CD4-positive, alpha-beta T cell treated with Interferon gamma for 1 hour (primary cell): ENCODE measurements around the gene KLHDC7B.

Source experiments
- DNase-seq: peaks from one replicate; pipeline ENCODE4 v3.0.0-alpha.2; 2020

The KLHDC7B gene

DNA sequence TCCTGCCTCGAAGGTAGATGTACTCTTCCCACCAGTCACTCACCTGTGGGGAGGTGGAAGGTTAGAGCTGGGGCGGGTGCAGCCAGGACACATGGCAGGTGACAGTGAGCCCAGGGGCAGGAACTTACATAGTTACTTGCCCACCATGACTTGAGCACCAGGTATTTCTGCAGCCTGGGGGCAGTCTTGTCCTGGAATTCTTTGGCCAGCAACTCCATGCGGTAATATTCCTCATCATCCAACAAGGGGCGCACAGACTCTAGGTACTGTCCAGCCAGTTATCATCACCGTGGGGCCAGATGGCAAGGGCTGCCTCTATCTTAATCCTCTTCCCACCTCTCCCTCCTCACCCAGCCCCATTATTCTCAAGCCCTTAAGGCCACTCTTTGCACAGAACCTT, 30.4 kb downstream of the KLHDC7B start:
- DNase-seq = no peak

- no peak for DNase-seq
These were observed 31.4 kb downstream of the KLHDC7B start for GRCh38 chr22:50576806-50577696.

DNA sequence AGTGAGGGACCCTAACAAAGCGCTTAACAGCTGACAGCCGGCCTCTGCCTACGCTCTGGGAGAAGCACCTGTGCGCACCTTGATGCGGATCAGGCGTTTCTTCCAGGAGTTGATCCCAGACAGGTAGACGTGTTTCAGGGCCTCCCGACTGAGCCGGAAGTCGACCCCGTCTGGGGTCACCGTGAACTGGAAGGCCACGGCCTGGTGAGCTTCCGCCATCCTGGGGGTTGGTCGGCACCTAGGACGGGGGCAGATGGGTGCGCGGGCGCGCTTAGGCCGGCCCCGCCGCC, 31.9 kb downstream of the KLHDC7B start:
- no peak for DNase-seq

- no peak for DNase-seq
These were observed 32.5 kb downstream of the KLHDC7B start, which contains the start of gene CPT1B for GRCh38 chr22:50577987-50578775. TSS of gene CPT1B (minus strand) at chr22:50578427. CDS start at chr22:50577915, 512 bp downstream.

- no peak for DNase-seq
These were observed 33.1 kb downstream of the KLHDC7B start for GRCh38 chr22:50578776-50579310.

DNA sequence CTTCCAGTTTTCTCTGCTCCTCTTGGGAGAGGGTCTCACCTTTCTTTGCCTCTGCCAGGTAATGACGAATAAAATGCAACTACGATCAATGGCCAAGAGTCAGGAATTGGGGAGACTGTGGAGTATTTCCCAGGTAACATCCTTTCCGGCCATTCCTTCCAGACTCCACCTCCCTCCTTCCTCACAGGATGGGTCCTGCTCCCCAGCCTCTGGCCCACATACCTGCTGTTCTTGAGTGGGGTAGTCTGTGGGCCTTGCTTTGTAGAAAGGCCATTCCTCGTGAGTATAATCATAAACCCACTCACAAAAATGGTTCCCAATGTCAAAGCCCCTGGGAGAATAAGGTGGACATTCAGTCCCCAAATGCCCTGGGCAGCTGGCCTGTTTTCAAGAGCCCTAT, 34.1 kb downstream of the KLHDC7B start:
- no peak for DNase-seq

DNA sequence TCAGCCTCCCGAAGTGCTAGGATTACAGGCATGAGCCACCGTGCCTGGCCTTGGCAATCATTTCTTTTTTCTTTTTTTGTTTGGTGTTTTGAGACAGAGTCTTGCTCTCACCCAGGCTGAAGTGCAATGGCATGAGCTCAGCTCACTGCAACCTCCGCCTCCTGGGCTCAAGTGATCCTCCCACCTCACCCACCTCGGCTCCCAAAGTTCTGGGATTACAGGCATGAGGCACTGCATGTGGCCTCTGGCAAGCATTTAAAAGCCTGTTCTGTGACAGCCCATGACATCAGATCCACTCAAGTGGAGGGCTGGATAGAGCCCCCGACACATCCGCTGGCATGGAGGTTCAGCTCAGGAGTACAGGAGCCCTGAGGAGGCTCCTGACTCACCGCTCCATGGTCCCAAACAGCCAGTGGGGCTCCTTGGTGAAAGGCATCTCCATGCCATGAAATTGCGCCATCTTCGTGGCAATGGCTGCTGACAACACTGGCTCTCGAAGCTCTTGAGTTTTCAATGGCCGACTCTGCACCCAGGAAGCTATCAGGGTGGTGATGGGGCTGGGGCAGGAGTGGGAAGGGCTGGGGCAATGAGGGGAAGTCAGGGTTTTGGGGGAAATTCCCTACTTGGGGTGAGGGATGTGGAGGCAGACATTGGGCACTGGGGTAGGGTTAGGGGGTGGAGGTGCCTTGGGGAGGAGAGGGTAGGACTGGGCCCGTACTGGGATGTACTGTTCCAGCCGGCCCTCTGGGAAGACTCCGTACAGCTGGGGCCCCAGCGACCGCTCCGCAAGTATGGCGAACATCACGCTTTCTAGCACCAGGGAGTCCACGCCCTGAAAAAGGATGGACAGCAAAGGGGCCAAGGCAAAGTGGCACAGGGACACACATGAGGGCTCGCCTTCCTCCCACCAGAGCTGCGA, 35.6 kb downstream of the KLHDC7B start:
- DNase-seq = peak; percentile 20

GRCh38 chr22:50581950-50582492, 36.3 kb downstream of the KLHDC7B start:
- no peak for DNase-seq

DNA sequence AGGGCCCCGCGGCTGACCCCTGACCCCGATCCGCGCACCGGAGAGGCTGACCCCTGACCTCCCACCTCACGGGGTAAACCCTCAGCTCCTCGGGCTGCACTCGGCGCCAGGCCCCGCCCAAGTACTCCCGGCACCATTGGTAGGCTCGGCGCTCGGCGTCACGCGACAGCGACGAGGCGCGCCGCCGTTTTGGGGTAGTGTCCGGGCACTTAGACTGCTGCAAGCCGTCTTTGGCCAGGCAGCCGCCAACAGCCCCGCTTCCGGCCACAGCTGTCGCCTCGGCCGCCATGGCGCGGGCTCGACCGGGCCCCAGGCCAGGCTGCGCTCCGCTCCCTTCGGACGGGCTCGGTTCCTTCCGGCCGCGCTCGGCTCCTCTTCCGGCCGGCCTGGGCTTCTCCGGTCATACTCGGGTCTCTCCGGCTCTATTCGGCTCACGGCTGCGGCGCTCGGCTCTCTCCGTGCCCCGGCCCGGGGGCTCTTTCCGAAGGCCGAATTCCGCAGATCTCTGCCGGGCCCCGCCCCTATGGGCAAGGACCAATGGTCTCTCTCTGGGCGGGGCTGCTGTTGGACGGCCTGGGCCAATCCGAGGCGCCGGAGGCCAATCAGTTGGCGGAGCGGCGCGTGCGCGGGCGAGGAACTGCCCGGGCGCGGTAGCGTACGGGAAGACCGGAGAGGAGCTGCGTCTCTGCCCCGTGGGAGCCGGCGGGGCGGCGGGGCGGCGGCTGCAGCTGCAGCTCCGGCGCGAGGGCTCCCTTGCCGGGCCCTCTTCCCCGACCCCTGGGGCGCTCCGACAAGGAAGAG, 37.0 kb downstream of the KLHDC7B start, which contains the start of gene CHKB:
Gene CHKB (minus strand): TSS at position 357 of the 801 bp plus-strand sequence. CDS start 68 bp downstream, at position 289.
- peak; percentile 97 for DNase-seq

DNA sequence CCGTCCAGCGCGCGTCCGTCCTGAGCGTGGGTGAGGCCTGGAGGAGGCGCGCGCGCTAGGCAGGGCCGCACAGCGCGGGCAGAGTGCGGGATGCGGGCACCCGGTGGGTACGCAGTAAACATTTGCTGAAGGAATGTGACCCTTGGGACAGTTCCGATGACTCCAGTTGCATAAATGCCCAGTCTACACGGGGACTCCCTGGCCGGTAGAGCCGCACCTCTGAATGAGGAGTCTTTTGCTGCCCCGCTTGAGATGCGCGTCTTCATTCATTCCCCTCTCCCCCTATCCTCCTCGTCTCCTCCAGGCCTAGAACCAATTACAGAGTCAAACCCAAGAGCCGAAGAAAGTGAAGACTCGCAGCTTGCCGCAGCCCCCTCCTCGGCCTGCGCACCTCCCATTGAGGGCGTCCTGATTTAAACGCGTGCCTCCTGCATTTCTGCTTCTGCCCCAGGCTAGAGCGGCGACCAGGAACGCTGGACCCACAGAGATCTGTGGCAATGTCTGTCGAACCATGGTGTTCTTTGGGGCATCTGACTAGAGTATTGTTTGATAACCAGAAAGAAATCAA, 37.7 kb downstream of the KLHDC7B start:
- DNase-seq = no peak

DNA sequence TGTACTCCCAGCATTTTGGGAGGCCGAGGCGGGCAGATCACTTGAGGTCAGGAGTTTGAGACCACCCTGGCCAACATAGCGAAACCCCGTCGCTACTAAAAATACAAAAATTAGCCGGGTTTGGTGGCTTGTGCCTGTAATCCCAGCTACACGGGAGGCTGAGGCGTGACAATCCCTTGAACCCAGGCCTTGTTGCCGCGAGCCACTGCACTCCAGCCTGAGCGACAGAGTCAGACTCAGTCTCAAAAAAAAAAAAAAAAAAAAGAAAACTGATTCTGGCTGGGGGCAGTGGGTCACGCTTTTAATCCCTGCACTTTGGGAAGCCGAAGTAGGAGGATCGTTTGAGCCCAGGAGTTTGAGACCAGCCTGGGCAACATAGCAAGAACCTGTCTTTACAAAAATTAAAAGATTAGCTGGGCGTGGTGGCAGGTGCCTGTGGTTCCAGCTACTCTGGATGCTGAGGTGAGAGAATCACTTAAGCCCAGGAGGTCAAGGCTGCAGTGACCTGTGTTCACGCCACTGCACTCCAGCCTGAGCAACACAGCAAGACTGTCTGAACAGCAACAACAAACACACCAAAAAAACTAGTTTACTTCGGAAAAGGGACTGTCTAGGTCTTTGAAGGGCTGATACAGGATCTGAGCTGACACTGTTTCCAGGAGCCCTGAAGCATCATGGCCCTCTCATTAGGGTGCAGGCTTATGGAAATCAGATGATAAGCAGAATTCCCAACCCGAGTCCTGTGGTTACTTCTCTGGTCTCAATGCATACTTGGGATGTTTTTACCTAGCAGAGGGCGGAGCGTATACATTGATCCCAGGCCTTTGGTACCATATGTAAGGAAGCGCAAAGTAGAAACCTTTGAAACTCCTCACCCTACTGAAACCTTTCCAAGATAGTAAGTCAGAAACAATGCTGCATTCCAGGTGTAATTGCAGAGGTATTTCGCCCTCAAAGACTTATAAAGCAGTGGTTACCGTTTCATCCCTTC, 38.7 kb downstream of the KLHDC7B start:
- no peak for DNase-seq

- no peak for DNase-seq
These were observed 39.5 kb downstream of the KLHDC7B start for GRCh38 chr22:50585238-50585637.

DNA sequence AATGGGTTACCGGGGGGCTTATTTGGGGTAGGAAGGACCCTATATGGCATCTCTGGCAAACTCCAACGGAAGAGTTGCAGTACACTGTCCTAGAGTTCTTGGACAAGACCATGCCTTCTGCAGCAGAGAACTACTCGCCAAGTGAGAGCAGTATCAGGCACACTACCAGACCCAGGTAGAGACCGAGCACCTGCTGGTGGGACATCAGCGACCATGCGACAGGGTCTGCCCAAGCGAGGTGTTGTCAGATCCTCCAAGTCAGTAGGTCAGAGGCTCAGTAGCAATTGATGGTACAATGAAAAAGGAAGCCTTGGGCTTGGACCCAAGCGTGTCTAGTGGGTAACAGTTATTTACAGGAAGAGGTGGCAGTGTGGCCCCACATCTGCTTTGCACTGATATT, 40.1 kb downstream of the KLHDC7B start:
- no peak for DNase-seq

DNA sequence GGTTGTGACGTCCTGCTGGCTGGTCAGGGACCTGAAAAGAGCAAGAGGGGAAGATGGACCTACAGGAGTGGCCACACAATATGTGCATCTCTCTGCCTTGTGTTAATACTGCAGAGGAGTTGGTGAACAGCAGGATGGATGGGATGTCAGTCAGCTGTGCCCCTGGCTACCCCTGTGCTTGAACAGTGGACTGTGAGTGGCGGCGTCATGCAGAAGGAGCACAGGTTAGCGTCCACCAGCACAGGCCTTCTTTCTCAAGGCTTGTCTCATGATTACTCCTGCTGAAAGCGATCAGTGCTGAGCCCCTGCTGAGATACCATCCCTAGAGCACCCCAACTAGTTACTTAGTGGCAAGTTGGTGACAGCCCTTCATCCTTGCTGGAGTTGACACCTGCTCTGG, 40.7 kb downstream of the KLHDC7B start:
- DNase-seq = no peak

DNA sequence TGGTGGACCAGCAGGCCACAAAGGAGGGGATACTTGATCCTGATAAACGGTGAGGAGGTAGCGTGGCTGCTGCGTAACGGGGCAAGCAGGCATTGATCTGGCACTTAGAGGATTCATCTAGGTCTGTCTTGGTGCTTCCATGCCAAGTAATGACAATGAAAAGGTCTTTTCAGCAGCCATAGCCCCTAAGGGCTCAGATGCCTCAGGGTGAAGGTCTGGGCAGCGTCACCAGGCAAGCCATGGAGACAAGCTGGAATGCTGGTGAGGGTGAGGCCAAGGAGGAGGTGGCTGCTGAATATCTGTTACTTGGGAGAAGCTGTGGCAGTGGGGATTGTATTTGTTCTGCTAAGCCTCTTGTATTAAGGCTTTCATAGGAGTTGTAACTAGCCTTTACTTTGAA, 41.7 kb downstream of the KLHDC7B start:
- DNase-seq = no peak

GRCh38 chr22:50595189-50595588, 49.5 kb downstream of the KLHDC7B start:
- no peak for DNase-seq

DNA sequence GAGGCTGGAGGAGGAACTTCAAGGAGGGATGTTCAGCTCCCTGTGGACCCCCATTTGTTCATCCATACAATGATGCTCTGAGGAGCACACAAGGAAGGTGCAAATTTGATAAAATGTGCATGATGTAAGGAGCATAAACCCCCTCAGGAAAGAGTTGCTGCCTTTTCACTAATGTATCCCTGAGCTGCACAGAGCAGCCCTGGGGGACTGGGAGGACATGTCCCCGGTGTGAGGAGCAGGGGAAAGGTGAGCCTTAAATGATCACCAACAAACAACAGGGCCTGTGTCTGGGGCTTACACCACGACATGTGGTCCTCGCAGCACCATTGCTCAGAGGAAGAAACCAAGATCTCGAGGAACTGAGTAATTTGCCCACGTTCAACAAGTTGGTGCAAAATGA, 51.4 kb downstream of the KLHDC7B start:
- DNase-seq = no peak

DNA sequence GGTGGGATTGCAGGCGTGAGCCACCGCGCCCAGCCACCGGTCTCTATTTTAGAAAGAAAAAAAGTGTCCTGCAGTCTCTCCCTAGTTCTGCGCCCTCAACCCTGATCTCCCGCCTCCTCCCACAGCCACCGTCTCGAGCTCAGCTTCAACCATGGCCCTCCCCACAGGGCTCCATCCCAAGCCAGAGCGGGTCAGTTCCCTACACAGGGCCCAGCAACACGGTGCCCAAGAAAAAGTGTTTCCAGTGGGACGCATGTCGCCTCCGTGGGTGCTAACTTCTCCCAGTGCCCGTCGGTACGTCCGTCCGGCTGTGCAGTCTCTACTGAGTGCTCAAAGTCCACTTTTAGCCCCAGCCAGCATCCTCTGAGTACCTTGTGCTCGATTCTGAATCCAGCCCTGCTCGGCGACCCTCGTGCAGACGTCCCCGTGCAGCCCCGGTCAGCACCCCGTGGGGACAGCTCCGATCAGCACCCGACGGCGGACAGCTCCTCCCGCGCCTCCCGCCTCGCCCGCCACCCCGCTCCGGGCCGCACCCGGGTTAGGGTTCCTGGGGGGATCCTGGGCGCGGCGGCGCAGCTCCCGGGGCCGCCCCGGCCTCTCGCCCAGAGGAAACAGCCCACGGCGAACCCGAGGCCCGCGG, 54.2 kb downstream of the KLHDC7B start:
- peak; percentile 45 for DNase-seq

DNA sequence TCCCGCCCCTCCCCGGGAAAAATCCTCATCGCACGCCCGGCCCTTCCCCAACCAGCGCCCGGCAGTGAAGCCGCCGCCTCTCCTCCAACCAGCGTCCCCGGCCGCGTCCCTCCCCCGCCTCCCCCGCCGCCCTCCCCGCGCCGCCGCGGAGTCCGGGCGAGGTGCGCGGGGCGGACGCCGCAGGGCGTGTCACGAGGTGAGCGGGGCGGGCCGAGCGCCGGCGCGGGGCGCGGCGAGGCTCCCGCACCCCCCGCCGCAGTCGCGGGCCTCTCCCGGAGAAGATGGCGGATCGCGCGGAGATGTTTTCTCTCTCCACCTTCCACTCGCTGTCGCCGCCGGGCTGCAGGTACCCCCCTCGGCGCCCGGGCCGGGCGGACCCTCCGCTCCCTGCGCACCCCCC, 54.8 kb downstream of the KLHDC7B start, which contains the start of gene MAPK8IP2:
Gene MAPK8IP2 (plus strand): TSS at position 256 of the 400 bp plus-strand sequence. CDS start 26 bp downstream, at position 282.
- DNase-seq = no peak
